Stomach (tissue), 4 donors: Measurements from ENCODE around the gene GPBP1L1.

ENCODE experiments used
- POLR2A ChIP-seq, 4 donors: fragments of 450-650 bp; IDR thresholded peaks; one replicate each; pipeline ENCODE4 v1.6.1; 2016; ENCODE audit warnings: antibody characterized with exemption in 4 of 4, control low read depth in 2 of 4, mild to moderate bottlenecking in 1 of 4, moderate library complexity in 1 of 4
- POLR2AphosphoS5 ChIP-seq, 3 donors: sonication (generic); formaldehyde crosslinking; IDR thresholded peaks; one replicate each; pipeline ENCODE4 v1.6.1; 2016; ENCODE audit warnings: antibody characterized with exemption in 3 of 3
- TF ChIP-seq, protein P1 (sequence below), 7 experiments: fragments of 450-650 bp in 4 of 7; fragments of 200-600 bp in 3 of 7; sonication (generic) in 3 of 7; IDR thresholded peaks; one replicate each; pipeline ENCODE4 v1.5.1; 2016 to 2019; ENCODE audit warnings: antibody characterized with exemption in 7 of 7, control low read depth in 2 of 7, mild to moderate bottlenecking in 1 of 7

- TF ChIP-seq POLR2AphosphoS5 (IDR thresholded peaks at IDR 0.05) (no peak), POLR2A (IDR thresholded peaks at IDR 0.05) (no peak)
- TF ChIP-seq, protein P1, sequence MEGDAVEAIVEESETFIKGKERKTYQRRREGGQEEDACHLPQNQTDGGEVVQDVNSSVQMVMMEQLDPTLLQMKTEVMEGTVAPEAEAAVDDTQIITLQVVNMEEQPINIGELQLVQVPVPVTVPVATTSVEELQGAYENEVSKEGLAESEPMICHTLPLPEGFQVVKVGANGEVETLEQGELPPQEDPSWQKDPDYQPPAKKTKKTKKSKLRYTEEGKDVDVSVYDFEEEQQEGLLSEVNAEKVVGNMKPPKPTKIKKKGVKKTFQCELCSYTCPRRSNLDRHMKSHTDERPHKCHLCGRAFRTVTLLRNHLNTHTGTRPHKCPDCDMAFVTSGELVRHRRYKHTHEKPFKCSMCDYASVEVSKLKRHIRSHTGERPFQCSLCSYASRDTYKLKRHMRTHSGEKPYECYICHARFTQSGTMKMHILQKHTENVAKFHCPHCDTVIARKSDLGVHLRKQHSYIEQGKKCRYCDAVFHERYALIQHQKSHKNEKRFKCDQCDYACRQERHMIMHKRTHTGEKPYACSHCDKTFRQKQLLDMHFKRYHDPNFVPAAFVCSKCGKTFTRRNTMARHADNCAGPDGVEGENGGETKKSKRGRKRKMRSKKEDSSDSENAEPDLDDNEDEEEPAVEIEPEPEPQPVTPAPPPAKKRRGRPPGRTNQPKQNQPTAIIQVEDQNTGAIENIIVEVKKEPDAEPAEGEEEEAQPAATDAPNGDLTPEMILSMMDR (IDR thresholded peaks at IDR 0.05), result no peak
These were observed 17.8 kb downstream of the GPBP1L1 start for GRCh38 chr1:45668526-45668925.
